ENCODE measurements around the gene DLGAP1.

DNA sequence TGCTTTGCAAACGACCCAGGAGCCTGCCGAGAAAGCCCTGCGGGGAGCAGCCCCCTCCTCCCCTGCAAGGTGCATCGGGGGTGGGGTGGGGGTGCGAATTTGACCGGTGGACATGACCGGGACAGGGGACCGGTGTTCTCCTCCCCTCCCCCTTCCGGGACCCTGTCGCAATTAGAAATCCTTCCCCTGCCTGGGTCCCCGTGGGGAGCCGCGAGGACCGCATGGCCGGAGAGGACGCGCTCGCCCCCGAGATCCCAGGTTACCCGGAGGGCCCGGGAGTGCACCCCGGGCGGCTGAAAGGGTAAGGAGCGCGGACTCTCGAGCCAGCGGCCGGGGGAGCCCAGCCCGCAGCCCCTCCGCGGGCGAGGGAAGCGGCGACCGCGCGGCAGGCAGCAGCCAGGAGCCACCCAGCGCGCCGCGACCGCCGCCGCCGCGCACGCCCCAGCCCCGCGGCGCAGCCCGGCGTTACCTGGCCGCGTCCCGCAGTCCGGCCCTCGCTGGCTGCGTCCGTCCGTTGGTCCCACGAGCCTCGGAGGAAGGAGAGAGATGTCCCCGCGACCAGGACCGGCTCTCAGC lies 482 bp downstream of the DLGAP1 start:
- TF ChIP-seq CTCF (IDR thresholded peaks at IDR 0.05) (no peak), POLR2A (IDR thresholded peaks at IDR 0.05) (no peak), POLR2AphosphoS5 (IDR thresholded peaks at IDR 0.05) (no peak)

All from breast epithelium (tissue), 3 donors.